Measurements from ENCODE around the gene HSD17B8.

- TF ChIP-seq CTCF (IDR thresholded peaks at IDR 0.05; ENCODE audit: low read depth, low read length) (no peak), MYC (IDR thresholded peaks at IDR 0.05; ENCODE audit: low read depth, low read length) (no peak)
Measured at GRCh38 chr6:33216117-33216649, 11.7 kb downstream of the HSD17B8 start.

All from NB4 (cell line).